ENCODE results near the gene SRXN1.

Gene SRXN1

GRCh38 chr20:661474-662270, 8.7 kb upstream of the SRXN1 start:
- TF ChIP-seq REST (IDR thresholded peaks at IDR 0.05; ENCODE audit: insufficient read depth in 1 of 2, low read depth in 2 of 2, low read length in 2 of 2), result no peak
- TF ChIP-seq POLR2AphosphoS5 (IDR thresholded peaks at IDR 0.05; ENCODE audit: low read depth, low read length), result no peak
- no peak for TF ChIP-seq FOXP2 (optimal IDR thresholded peaks at IDR 0.05; ENCODE audit: borderline replicate concordance, extremely low read depth, extremely low read length, insufficient read depth)
- TF ChIP-seq SIN3A (IDR thresholded peaks at IDR 0.05; ENCODE audit: borderline replicate concordance, insufficient read depth, low read length), result no peak
- TF ChIP-seq TAF1 (IDR thresholded peaks at IDR 0.05; ENCODE audit: borderline replicate concordance, insufficient read depth, low read length), result no peak

DNA sequence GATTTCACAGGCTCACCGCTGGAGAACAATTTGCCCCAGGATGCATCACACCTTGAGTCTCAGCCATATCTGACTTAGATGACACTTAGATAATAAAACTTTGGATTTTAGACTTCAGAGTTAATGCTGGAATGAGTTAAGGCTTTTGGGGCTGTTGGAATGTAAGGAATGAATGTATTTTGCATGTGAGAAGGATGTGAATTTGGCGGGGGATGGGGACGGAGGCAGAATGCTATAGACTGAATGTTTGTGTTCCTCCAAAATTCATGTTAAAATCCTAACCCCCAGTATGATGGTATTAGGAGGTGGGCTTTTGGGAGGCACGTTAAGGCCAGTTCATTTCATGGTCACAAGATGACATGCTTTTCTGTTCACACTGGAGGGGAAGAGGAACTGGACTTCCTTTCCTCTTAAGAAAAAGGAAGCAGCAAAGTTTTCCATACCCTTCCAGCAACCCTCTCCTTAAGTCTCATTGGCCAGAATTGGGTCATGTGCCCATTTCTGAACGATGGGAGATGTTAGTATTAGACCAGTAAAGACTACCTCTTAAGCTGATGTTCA, 5.8 kb upstream of the SRXN1 start:
- TF ChIP-seq REST (IDR thresholded peaks at IDR 0.05; ENCODE audit: insufficient read depth in 1 of 2, low read depth in 2 of 2, low read length in 2 of 2) (no peak), FOXP2 (optimal IDR thresholded peaks at IDR 0.05; ENCODE audit: borderline replicate concordance, extremely low read depth, extremely low read length, insufficient read depth) (no peak), POLR2AphosphoS5 (IDR thresholded peaks at IDR 0.05; ENCODE audit: low read depth, low read length) (no peak), TAF1 (IDR thresholded peaks at IDR 0.05; ENCODE audit: borderline replicate concordance, insufficient read depth, low read length) (no peak), SIN3A (IDR thresholded peaks at IDR 0.05; ENCODE audit: borderline replicate concordance, insufficient read depth, low read length) (no peak)

DNA sequence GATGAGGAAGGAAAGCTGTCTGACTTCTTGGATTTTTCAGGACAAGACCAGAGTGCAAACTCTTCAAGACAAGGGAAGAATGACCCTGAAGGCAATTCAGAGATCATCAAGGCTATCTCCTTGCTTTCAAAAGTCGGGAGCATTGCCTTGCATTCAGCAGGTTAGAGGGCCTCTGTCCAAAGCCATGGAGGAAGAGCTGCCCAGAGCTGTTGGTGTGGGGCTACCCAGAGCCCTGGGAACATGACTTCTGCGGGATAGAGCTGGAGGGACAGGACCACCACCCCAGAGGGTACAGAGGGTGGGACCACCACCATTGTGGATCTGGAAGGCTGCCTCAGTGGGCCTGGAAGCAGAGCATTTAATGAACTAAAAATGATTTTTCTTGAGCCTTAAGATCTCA, 5.2 kb upstream of the SRXN1 start:
- TF ChIP-seq FOXP2 (optimal IDR thresholded peaks at IDR 0.05; ENCODE audit: borderline replicate concordance, extremely low read depth, extremely low read length, insufficient read depth) (no peak), TAF1 (IDR thresholded peaks at IDR 0.05; ENCODE audit: borderline replicate concordance, insufficient read depth, low read length) (no peak), REST (IDR thresholded peaks at IDR 0.05; ENCODE audit: insufficient read depth in 1 of 2, low read depth in 2 of 2, low read length in 2 of 2) (no peak), SIN3A (IDR thresholded peaks at IDR 0.05; ENCODE audit: borderline replicate concordance, insufficient read depth, low read length) (no peak), POLR2AphosphoS5 (IDR thresholded peaks at IDR 0.05; ENCODE audit: low read depth, low read length) (no peak)

- no peak for TF ChIP-seq REST (IDR thresholded peaks at IDR 0.05; ENCODE audit: insufficient read depth in 1 of 2, low read depth in 2 of 2, low read length in 2 of 2)
- TF ChIP-seq FOXP2 (optimal IDR thresholded peaks at IDR 0.05; ENCODE audit: borderline replicate concordance, extremely low read depth, extremely low read length, insufficient read depth), result no peak
- TF ChIP-seq POLR2AphosphoS5 (IDR thresholded peaks at IDR 0.05; ENCODE audit: low read depth, low read length), result no peak
- TF ChIP-seq SIN3A (IDR thresholded peaks at IDR 0.05; ENCODE audit: borderline replicate concordance, insufficient read depth, low read length), result no peak
- TF ChIP-seq TAF1 (IDR thresholded peaks at IDR 0.05; ENCODE audit: borderline replicate concordance, insufficient read depth, low read length), result no peak
Observed at GRCh38 chr20:655726-656624, 3.0 kb upstream of the SRXN1 start.
